Renal cortex interstitium (tissue), 11 donors: ENCODE data around the gene CA14. TPM values are rescaled to one million over a fixed set of nuclear protein-coding genes. Genes with fewer than 3 reads are reported as not detected.
A peak's percentile ranks its signal among the peaks of the same experiment; 100 is the strongest.
"Not testable (repeated sequence)": the region's sequence is repeated elsewhere in the genome, so short reads cannot be mapped to it uniquely, and the experiment has no call there.

ENCODE experiments used
- DNase-seq, 11 donors: peaks; one replicate each; pipeline ENCODE4 v3.0.0-alpha.2; 2013; ENCODE audit warnings: low read depth in 9 of 11, low spot score in 4 of 11; ENCODE audit errors: extremely low read depth in 1 of 11
- polyA plus RNA-seq, 3 donors: library from polyadenylated mRNA; unstranded; fragments of 120-200 nt; gene quantifications; one replicate each; pipeline ENCODE4 v1.2.1, GENCODE V29; 2013; ENCODE audit not compliant: insufficient read length in 3 of 3

The CA14 gene
- polyA plus RNA-seq, 3 donors = 6.6 to 9.2 (median 8.0) TPM

GRCh38 chr1:150234309-150234565 is 23.3 kb upstream of the CA14 start:
- DNase-seq = no peak

- DNase-seq = peak in 4 of 11 donors; percentile 58 to 69 (median 62)
Measured at GRCh38 chr1:150234566-150235293, 22.8 kb upstream of the CA14 start.

- no peak for DNase-seq
Measured at GRCh38 chr1:150235294-150235851, 22.2 kb upstream of the CA14 start.

GRCh38 chr1:150235852-150236613 is 21.5 kb upstream of the CA14 start, which contains the start of gene ANP32E:
Gene ANP32E (minus strand): TSS chr1:150236112. CDS start chr1:150235786, 326 bp downstream.
- DNase-seq = peak; percentile 93 to 99 (median 98)

- no peak for DNase-seq
Measured at GRCh38 chr1:150236614-150237100, 20.9 kb upstream of the CA14 start.

GRCh38 chr1:150237176-150237575 is 20.4 kb upstream of the CA14 start:
- not testable (repeated sequence) for DNase-seq

GRCh38 chr1:150237746-150238145 is 19.8 kb upstream of the CA14 start:
- DNase-seq = no peak

GRCh38 chr1:150243003-150243402 is 14.6 kb upstream of the CA14 start:
- DNase-seq = no peak

- DNase-seq = no peak
Measured at GRCh38 chr1:150249936-150250335, 7.6 kb upstream of the CA14 start.

- DNase-seq = no peak
Measured at GRCh38 chr1:150256198-150256553, 1.4 kb upstream of the CA14 start.

- no peak for DNase-seq
Measured at GRCh38 chr1:150256554-150257341, 826 bp upstream of the CA14 start.

- no peak for DNase-seq
Measured at GRCh38 chr1:150259217-150259616, 1.6 kb downstream of the CA14 start.

- peak in 4 of 11 donors; percentile 68 to 80 (median 74) for DNase-seq
Measured at GRCh38 chr1:150259758-150260669, 2.4 kb downstream of the CA14 start.

- DNase-seq = no peak
Measured at GRCh38 chr1:150261367-150261766, 3.8 kb downstream of the CA14 start.

- DNase-seq = no peak
Measured at GRCh38 chr1:150262388-150263320, 5.1 kb downstream of the CA14 start.

GRCh38 chr1:150263549-150263948 is 6.0 kb downstream of the CA14 start:
- DNase-seq = no peak

GRCh38 chr1:150267896-150268295 is 10.3 kb downstream of the CA14 start:
- DNase-seq = no peak

GRCh38 chr1:150268340-150268704 is 10.7 kb downstream of the CA14 start:
- DNase-seq = no peak
